GM21619 (cell line): ENCODE data around the gene ZNF513.
"Not testable (repeated sequence)": the region's sequence is repeated elsewhere in the genome, so short reads cannot be mapped to it uniquely, and the experiment has no call there.

Experiments used
- ATAC-seq: cut with Tn5 transposase; IDR thresholded peaks from one replicate; pipeline ENCODE4 v1.9.1; 2021; ENCODE audit not compliant: unreplicated experiment

The ZNF513 gene

DNA sequence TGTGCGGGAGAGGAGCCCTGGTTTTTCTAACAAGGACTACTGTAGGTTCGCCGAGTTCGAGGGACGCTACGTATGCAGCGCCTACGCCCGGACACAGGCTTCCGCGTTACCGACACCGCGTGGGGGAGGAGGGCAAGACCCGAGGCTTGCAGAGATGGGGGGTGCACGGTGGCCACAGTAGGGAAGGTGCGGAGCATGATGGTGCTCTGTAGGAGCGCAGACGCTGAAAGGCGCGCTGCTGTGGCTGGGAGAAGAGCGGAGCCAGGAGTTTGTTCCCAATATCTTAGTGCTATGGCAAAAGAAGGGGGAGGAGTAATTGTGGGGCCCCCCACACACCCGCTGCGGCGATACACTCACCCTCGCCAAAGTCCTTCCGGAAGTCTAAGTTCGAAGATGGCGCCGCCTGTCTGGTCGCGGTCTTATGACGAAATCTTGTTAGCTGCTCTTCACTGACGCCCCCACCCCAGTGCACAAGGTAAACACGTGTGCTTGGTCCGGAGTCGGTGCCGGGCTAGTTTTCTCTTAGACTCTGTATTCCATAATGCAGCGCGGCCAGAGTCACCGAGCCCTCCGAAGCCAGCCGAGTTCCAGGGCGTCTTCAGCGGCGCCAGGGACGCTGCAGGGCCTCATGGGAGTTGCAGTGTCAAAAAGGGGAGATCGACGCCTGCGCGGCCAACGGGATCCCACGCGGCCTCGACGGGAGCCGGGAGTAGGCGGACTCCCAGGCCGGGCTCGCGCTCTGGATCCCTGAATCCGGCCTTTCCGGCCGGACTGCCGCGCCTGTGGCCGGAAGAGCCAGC, 24.0 kb downstream of the ZNF513 start, which contains the start of gene GTF3C2:
GTF3C2 (minus strand) TSS at position 383 of the 800 bp plus-strand sequence. CDS start 13,210 bp downstream, outside the sequence.
- peak; percentile 86 for ATAC-seq

DNA sequence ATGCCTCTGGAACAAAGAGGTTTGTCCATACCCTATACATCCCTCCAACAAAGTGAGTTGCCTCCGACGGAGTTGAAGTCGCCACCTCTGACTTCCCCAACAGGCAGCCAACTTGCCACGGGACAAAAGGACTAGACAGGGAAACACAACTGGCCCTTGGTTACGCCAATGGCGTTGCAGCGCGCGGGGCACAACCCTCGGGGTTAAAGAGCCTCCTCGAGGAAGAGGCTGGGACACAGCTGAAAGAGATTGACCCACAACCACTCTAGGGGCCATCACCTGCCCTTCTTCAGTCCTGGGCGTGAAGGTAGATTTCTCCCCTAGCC, 24.5 kb downstream of the ZNF513 start:
- peak; percentile 27 for ATAC-seq

DNA sequence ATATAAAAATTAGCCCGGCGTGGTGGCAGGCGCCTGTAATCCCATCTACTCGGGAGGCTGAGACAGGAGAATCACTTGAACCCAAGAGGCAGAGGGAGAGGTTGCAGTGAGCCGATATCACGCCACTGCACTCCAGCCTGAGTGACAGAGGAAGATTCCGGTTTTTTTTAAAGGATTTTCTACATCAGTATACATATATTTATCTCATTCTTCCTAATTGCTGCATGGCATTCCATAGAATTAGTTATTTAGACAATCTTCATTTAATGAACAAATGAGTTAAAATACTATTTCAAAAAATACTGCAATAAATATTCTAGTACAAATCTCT, 26.0 kb downstream of the ZNF513 start:
- no peak for ATAC-seq

DNA sequence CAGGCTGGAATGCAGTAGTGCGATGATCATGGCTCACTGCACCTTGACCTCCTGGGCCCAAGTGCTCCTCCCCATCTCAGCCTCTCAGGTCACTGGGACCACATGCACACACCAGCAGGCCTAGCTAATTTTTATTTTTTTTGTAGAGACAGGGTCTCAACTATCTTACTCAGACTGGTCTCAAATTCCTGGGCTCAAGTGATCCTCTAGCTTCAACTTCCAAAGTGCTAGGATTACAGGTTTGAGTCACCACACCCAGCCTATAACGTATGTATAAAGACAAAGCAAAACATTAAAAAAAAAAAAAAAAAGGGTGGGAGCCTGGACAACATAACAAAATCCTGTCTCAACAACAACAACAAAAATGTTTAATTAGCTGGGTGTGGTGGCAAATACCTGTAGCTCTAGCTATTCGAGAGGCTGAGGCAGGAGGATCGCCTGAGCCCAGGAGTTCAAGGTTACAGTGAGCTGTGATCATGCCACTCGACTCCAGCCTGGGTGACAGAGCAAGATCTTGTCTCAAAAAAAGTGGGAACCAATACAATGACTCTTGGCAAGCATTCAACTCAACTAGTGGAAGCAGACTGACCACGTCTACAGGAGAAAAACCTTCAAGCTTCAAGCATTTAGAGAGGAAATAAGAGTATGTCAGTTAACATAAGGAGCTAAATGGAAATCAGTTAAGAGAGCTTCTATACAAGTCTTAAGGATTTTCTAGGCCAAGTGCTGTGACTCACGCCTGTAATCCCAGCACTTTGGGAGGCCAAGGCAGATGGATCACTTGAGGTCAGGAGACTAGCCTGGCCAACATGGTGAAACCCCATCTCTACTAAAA, 26.6 kb downstream of the ZNF513 start:
- no peak for ATAC-seq

DNA sequence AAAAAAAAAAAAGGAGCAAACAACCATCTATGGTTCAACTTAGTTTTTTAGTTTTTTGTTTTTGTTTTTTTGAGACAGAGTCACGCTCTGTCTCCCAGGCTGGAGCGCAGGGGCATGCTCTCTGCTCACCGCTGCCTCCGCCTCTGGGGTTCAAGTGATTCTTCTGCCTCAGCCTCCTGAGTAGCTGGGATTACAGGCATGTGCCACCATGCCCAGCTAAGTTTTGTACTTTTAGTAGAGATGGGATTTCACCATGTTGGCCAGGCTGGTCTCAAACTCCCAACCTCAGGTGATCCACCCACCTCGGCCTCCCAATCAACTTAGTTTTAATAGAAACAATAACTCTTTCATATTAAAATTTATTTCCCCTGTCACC, 27.2 kb downstream of the ZNF513 start:
- ATAC-seq, result not testable (repeated sequence)

DNA sequence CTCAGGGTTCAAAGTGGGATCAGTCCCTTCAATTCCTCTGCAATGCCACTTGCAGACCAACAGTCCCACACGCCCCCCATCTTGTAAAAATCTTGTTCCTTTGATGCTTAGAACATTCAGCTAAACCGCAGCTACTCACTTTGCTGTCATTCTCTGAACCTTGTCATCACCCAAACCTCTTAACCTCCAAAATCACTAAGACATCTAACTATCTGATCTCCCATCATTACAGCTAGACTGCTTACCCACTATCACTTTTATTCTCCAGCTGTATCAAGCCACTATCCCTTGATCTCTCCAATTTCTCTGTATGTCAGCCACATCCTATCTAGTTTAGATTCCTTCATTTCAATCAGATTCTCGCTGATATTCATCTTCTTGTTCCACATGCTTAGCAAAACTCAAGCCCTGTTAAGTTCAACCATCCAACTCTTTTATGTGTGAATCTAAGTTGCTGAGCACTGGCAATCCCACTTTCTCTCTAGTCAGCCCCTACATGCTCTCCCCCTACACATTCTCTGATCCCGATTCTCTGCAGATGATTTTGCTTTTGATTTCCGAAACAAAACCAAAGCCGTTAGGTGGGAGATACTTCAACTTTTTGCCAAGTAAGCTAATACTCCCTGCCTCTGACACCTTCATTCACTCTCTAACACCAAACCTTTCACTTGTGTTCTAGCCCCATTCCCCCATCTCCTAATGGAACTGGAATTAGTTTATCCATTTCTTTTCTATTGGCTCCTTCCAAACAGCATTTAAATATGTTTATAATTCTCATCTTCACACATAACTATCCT, 28.5 kb downstream of the ZNF513 start:
- ATAC-seq, result no peak

DNA sequence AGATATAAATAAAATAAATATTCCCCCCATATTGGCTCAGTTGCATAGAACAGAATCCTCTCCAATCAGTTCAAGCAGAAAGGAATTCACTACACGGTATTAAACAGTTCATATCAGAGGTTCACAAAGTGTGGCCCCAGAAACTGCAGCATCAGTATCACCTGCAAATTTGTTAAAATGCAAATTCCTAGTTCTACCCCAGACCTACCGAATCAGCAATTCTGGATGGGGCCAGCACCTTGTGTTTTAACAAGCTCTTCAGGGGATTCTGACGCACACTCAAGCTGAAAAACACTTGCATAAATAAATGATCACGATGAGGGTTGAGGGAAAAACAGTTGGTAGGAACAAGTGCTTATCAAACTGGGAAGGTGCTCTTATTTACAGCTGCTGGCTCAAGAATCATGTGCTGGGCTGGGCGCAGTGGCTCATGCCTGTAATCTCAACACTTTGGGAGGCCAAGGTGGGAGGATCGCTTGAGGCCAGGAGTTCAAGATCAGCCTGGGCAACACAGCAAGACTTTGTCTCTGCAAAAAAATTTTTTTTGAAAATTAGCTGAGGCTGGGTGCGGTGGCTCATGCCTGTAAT, 30.3 kb downstream of the ZNF513 start:
- no peak for ATAC-seq

DNA sequence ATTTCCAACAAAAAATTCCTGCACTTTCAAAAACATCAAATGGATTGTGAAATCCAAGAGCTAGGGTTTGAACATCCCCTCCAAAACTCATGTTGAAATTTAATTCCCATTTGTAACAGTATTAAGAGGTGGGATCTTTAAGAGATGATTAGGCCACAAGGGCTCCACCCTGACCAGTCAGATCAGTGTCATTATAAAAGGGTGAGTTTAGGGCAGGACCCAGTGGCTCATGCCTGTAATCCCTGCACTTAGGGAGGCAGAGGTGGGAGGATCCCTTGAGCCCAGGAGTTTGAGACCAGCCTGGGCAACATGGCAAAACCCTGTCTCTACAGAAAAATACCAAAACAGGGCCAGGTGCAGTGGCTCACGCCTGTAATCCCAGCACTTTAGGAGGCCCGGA, 32.9 kb downstream of the ZNF513 start:
- no peak for ATAC-seq

DNA sequence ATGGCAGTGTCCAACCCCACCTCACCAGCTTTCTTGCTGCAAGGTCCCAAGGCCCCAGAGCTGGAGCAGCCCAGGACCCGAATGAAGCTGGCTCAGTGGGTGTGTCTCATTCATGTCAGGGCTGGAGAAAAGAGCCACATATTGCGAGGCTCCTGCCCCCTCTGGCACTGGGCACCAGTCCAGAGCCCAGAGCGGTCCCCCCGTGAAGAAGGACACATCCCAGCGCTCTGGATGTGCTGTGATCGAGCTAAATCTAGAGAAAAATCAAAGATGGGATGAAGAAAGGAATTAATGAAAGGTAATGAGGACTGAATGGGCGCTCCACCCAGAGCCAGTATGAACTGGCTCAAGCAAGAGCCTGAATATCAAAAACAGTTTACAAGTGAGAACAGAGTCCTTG, 44.4 kb downstream of the ZNF513 start:
- ATAC-seq, result no peak

DNA sequence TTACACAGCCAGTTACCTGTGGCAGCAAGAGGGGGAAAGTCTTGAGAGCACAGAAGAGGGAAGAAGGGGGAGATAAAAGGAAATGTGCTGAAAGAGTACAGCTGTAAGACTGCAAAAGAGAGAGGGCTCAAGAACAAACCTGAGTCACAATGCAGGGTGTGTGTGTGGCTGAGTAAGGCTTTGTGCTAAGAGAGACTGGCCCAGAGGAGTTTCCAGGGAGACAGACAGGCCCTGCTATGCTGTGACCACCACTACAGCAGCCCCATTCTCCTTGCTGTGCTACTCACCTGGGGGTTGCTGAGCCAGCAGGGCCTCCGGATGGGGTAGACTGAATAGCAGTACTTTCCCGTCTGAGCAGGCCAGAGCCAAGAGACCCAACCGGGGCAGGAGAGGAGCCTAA, 45.2 kb downstream of the ZNF513 start:
- no peak for ATAC-seq
